A673 (cell line): ENCODE results near the gene RHOV.

Source experiments
- EZH2 ChIP-seq: fragments of 200-600 bp; sonication (generic); IDR thresholded peaks from 2 replicates; pipeline ENCODE4 v1.6.1; 2017; ENCODE audit warnings: borderline replicate concordance, low read depth, mild to moderate bottlenecking, mixed read lengths, antibody characterized with exemption, low read length; ENCODE audit not compliant: poor library complexity, severe bottlenecking
- TF ChIP-seq, protein P1 (sequence below): fragments of 300-800, 200-600 bp; sonication (generic); conservative IDR thresholded peaks from 2 replicates; pipeline ENCODE4 v1.5.1; 2017; ENCODE audit warnings: low read depth, mild to moderate bottlenecking, antibody characterized with exemption, low read length, moderate library complexity, mixed read lengths

DNA sequence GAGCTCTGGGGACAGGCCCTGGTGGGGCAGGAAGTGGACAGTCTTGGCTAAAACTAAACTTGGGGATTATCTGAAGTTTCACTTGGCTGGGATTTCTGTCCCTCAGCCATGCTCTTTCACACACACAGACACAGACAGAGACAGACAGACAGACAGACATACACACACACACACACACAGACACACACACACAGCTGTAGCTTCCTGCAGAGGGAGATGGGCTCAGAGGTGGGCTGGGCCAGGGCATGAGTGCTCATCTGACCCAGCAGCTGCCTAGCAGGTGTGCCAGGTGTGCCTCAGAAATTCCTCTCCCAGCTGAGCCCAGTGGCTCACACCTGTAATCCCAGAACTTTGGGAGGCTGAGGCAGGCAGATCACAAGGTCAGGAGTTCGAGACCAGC lies 3.3 kb downstream of the RHOV start:
- TF ChIP-seq, protein P1, sequence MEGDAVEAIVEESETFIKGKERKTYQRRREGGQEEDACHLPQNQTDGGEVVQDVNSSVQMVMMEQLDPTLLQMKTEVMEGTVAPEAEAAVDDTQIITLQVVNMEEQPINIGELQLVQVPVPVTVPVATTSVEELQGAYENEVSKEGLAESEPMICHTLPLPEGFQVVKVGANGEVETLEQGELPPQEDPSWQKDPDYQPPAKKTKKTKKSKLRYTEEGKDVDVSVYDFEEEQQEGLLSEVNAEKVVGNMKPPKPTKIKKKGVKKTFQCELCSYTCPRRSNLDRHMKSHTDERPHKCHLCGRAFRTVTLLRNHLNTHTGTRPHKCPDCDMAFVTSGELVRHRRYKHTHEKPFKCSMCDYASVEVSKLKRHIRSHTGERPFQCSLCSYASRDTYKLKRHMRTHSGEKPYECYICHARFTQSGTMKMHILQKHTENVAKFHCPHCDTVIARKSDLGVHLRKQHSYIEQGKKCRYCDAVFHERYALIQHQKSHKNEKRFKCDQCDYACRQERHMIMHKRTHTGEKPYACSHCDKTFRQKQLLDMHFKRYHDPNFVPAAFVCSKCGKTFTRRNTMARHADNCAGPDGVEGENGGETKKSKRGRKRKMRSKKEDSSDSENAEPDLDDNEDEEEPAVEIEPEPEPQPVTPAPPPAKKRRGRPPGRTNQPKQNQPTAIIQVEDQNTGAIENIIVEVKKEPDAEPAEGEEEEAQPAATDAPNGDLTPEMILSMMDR: no peak
- no peak for TF ChIP-seq EZH2
